ENCODE measurements around the gene MSANTD7. TPM values are rescaled to one million over a fixed set of nuclear protein-coding genes. Genes with fewer than 3 reads are reported as not detected.
A peak's percentile ranks its signal among the peaks of the same experiment; 100 is the strongest.

Gene MSANTD7
- total and polyA plus RNA-seq, 2 donors (not counting 1 experiment from before 2014, with no cell fraction given), result 6.8 to 15.2 TPM

DNA sequence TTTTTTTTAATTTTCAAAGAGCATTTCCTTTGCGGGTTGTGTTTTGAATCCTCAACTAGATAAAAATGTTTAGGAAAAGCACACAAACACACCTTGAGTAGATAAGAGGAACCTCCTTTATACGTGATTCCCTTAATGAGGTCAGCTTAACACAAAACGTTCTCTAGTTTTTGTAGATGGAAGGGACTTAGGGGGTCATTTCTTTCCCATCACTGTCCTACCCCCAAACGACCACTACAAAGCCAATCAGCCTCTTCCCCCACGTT is 41.8 kb downstream of the MSANTD7 start:
- Histone ChIP-seq H3K27ac (ENCODE audit: low read length in 2 of 2) (no peak overlapping the region), H3K79me2 (ENCODE audit: control insufficient read depth, insufficient read depth, low read length) (peaks cover 31% of the 10 kb centered on the region), H3K27me3 (replicated peaks in 1 of 4; ENCODE audit: control extremely low read depth in 1 of 4, control insufficient read depth in 3 of 4, insufficient read depth in 4 of 4, low read length in 3 of 4) (peaks cover 0 to 6% (median 0%) of the 10 kb centered on the region in 4 experiments), H3K9ac (ENCODE audit: low read length) (peak overlapping the region; percentile 95), H3K4me1 (ENCODE audit: control insufficient read depth in 2 of 2, insufficient read depth in 2 of 2, low read length in 2 of 2) (peaks cover 17 to 23% of the 10 kb centered on the region in 2 donors), H4K20me1 (ENCODE audit: control insufficient read depth, insufficient read depth, low read length, poor library complexity, severe bottlenecking) (no peaks in the 10 kb centered on the region), H2AFZ (ENCODE audit: insufficient read depth, low read depth, low read length, poor library complexity, severe bottlenecking) (peak overlapping the region; percentile 99), H3K9me3 (ENCODE audit: control extremely low read depth in 1 of 3, control insufficient read depth in 2 of 3, insufficient read depth in 1 of 3, low read length in 2 of 3) (no peaks in the 10 kb centered on the region), H3K4me2 (replicated peaks; ENCODE audit: low read depth, low read length, poor library complexity, severe bottlenecking) (peak overlapping the region; percentile 99), H3K36me3 (replicated peaks in 1 of 2; ENCODE audit: control extremely low read depth in 1 of 2, control insufficient read depth in 1 of 2, extremely low read depth in 1 of 2, insufficient read depth in 2 of 2, low read length in 1 of 2) (no peaks in the 10 kb centered on the region), H3K4me3 (ENCODE audit: control extremely low read depth in 1 of 5, extremely low read depth in 1 of 5, insufficient read depth in 1 of 5, low read depth in 2 of 5, low read length in 4 of 5) (peak overlapping the region in 2 of 5 experiments; percentile 11 to 94)
- CTCF ChIA-PET, result interaction anchor here (1.2 kb wide), 1 partner anchor 24 kb away, joined by 3 read pairs; no protein-coding TSS in a partner anchor
- DNase-seq (peak; percentile 24), ATAC-seq (ENCODE audit: low read depth) (no peak)
- Mint-ChIP-seq H3K4me1 (peaks cover 28% of the 10 kb centered on the region), H3K9me3 (ENCODE audit: insufficient read depth) (no peaks in the 10 kb centered on the region), H3K27me3 (no peaks in the 10 kb centered on the region), H3K27ac (no peak overlapping the region), H3K4me3 (peak overlapping the region; percentile 96)
- no peak for TF ChIP-seq EZH2 (IDR thresholded peaks at IDR 0.05; ENCODE audit: borderline replicate concordance, insufficient read depth, low read depth, low read length, poor library complexity, severe bottlenecking)
- TF ChIP-seq, protein P1, sequence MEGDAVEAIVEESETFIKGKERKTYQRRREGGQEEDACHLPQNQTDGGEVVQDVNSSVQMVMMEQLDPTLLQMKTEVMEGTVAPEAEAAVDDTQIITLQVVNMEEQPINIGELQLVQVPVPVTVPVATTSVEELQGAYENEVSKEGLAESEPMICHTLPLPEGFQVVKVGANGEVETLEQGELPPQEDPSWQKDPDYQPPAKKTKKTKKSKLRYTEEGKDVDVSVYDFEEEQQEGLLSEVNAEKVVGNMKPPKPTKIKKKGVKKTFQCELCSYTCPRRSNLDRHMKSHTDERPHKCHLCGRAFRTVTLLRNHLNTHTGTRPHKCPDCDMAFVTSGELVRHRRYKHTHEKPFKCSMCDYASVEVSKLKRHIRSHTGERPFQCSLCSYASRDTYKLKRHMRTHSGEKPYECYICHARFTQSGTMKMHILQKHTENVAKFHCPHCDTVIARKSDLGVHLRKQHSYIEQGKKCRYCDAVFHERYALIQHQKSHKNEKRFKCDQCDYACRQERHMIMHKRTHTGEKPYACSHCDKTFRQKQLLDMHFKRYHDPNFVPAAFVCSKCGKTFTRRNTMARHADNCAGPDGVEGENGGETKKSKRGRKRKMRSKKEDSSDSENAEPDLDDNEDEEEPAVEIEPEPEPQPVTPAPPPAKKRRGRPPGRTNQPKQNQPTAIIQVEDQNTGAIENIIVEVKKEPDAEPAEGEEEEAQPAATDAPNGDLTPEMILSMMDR (IDR thresholded peaks at IDR 0.05), result no peak
- POLR2A ChIA-PET, result no interaction called here
- no CpG with 5 or more reads among the region's 5 CpGs for WGBS (ENCODE audit: insufficient coverage)
- intact Hi-C loops (cut with micrococcal nuclease), result loop anchor here (5.0 kb wide), 2 partner anchors 128 to 287 kb away; partner anchors contain the start of gene NMT2

DNA sequence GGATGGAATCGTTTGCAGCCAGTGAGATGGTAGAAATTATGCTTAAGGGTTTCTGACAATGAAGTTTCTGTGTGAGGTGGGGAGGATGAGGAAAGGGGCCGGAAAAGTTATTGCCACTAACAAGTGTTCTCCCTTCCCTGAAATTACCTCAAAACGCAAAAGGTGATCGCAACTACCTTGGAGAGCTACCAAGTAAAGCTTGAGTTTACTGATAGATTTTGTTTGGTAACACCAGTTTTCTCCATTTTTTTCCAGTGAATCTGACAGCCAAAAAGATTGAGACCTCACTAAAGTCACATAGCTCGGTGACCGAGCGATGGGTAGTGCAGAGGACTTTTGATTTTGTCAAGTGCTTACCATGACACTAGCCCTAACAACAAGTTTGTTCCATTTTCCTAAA is 42.1 kb downstream of the MSANTD7 start:
- Histone ChIP-seq H3K4me3 (ENCODE audit: control extremely low read depth in 1 of 5, extremely low read depth in 1 of 5, insufficient read depth in 1 of 5, low read depth in 2 of 5, low read length in 4 of 5) (no peak overlapping the region), H3K27ac (ENCODE audit: low read length in 2 of 2) (no peak overlapping the region), H3K4me1 (ENCODE audit: control insufficient read depth in 2 of 2, insufficient read depth in 2 of 2, low read length in 2 of 2) (peaks cover 17 to 23% of the 10 kb centered on the region in 2 donors), H4K20me1 (ENCODE audit: control insufficient read depth, insufficient read depth, low read length, poor library complexity, severe bottlenecking) (no peaks in the 10 kb centered on the region), H3K9me3 (ENCODE audit: control extremely low read depth in 1 of 3, control insufficient read depth in 2 of 3, insufficient read depth in 1 of 3, low read length in 2 of 3) (no peaks in the 10 kb centered on the region), H2AFZ (ENCODE audit: insufficient read depth, low read depth, low read length, poor library complexity, severe bottlenecking) (peak overlapping the region; percentile 99), H3K9ac (ENCODE audit: low read length) (peak overlapping the region; percentile 95), H3K36me3 (replicated peaks in 1 of 2; ENCODE audit: control extremely low read depth in 1 of 2, control insufficient read depth in 1 of 2, extremely low read depth in 1 of 2, insufficient read depth in 2 of 2, low read length in 1 of 2) (no peaks in the 10 kb centered on the region), H3K79me2 (ENCODE audit: control insufficient read depth, insufficient read depth, low read length) (peaks cover 31% of the 10 kb centered on the region), H3K4me2 (replicated peaks; ENCODE audit: low read depth, low read length, poor library complexity, severe bottlenecking) (peak overlapping the region; percentile 99), H3K27me3 (replicated peaks in 1 of 4; ENCODE audit: control extremely low read depth in 1 of 4, control insufficient read depth in 3 of 4, insufficient read depth in 4 of 4, low read length in 3 of 4) (peaks cover 0 to 6% (median 0%) of the 10 kb centered on the region in 4 experiments)
- no peak overlapping the region for H3K27ac Mint-ChIP-seq
- ATAC-seq (ENCODE audit: low read depth) (no peak), DNase-seq (no peak)
- H3K27me3 Mint-ChIP-seq, result no peaks in the 10 kb centered on the region
- intact Hi-C loops (cut with micrococcal nuclease), result no loop called here
- POLR2A ChIA-PET, result no interaction called here
- peaks cover 28% of the 10 kb centered on the region for H3K4me1 Mint-ChIP-seq
- H3K9me3 Mint-ChIP-seq (ENCODE audit: insufficient read depth), result no peaks in the 10 kb centered on the region
- 60% methylated on average over 1 of the region's 7 CpGs for WGBS (ENCODE audit: insufficient coverage)
- CTCF ChIA-PET, result interaction anchor here (1.2 kb wide), 1 partner anchor 23 kb away, joined by 3 read pairs; no protein-coding TSS in a partner anchor
- TF ChIP-seq, protein P1 (IDR thresholded peaks at IDR 0.05), result no peak
- TF ChIP-seq EZH2 (IDR thresholded peaks at IDR 0.05; ENCODE audit: borderline replicate concordance, insufficient read depth, low read depth, low read length, poor library complexity, severe bottlenecking), result no peak
- H3K4me3 Mint-ChIP-seq, result peak overlapping the region; percentile 96

Data from B cell (primary cell).